Liver (tissue), 3 donors: ENCODE results near the gene NGFR.

Experiments used
- CTCF ChIP-seq: fragments of 150-350 bp; IDR thresholded peaks from 2 replicates; pipeline ENCODE4 v1.5.1; 2017; ENCODE audit warnings: improper control_type of control experiment, low read depth, low read length; ENCODE audit not compliant: missing input control
- EGR1 ChIP-seq, 2 donors: IDR thresholded peaks; 2 replicates each; pipeline ENCODE4 v1.6.1; 2016 to 2018; ENCODE audit warnings: antibody characterized with exemption in 2 of 2, low read depth in 2 of 2
- GABPA ChIP-seq, 2 donors: IDR thresholded peaks in 1 of 2; conservative IDR thresholded peaks in 1 of 2; 2 replicates each; pipeline ENCODE4 v1.6.1; 2016; ENCODE audit warnings: antibody characterized with exemption in 2 of 2, mild to moderate bottlenecking in 1 of 2, moderate library complexity in 1 of 2
- MAX ChIP-seq: IDR thresholded peaks from 2 replicates; pipeline ENCODE4 v1.6.1; 2016; ENCODE audit warnings: antibody characterized with exemption
- RAD21 ChIP-seq, 2 donors: IDR thresholded peaks; 2 replicates each; pipeline ENCODE4 v1.6.1; 2016; ENCODE audit warnings: antibody characterized with exemption in 2 of 2, mild to moderate bottlenecking in 2 of 2
- REST ChIP-seq: IDR thresholded peaks from 2 replicates; pipeline ENCODE4 v1.6.1; 2016; ENCODE audit warnings: antibody characterized with exemption, mild to moderate bottlenecking
- SP1 ChIP-seq: IDR thresholded peaks from 2 replicates; pipeline ENCODE4 v1.6.1; 2018; ENCODE audit warnings: antibody characterized with exemption, mild to moderate bottlenecking
- TAF1 ChIP-seq: conservative IDR thresholded peaks from 2 replicates; pipeline ENCODE4 v1.6.1; 2016; ENCODE audit warnings: antibody characterized with exemption, mild to moderate bottlenecking
- YY1 ChIP-seq: IDR thresholded peaks from 2 replicates; pipeline ENCODE4 v1.6.1; 2016; ENCODE audit warnings: antibody characterized with exemption, mild to moderate bottlenecking
- ZBTB33 ChIP-seq: IDR thresholded peaks from 2 replicates; pipeline ENCODE4 v1.6.1; 2016; ENCODE audit warnings: antibody characterized with exemption
- donor health status: healthy.
- donor health status: healthy.

GRCh38 chr17:49555495-49556222 is 60.6 kb downstream of the NGFR start:
- no peak for TF ChIP-seq CTCF
- no peak for TF ChIP-seq MAX
- TF ChIP-seq YY1: no peak
- TF ChIP-seq RAD21 (IDR thresholded peaks at IDR 0.05): no peak
- no peak for TF ChIP-seq SP1
- no peak for TF ChIP-seq EGR1 (IDR thresholded peaks at IDR 0.05; ENCODE audit: low read depth in 2 of 2)
- TF ChIP-seq GABPA (IDR thresholded peaks at IDR 0.05 in 1 of 2, conservative IDR thresholded peaks at IDR 0.05 in 1 of 2): no peak
- TF ChIP-seq REST: no peak
- TF ChIP-seq ZBTB33: no peak
- no peak for TF ChIP-seq TAF1
